Neural cell (in vitro differentiated cells): ENCODE data around the gene KCNJ10. TPM values are rescaled to one million over a fixed set of nuclear protein-coding genes. Genes with fewer than 3 reads are reported as not detected.

Experiments used
- H2AFZ ChIP-seq: fragments of 200-600, 300-800 bp; sonication (generic), shearing (Covaris generic); 2 replicates; pipeline ENCODE4 v1.6.0; 2014; ENCODE audit warnings: low read depth, mild to moderate bottlenecking, antibody characterized with exemption, low read length, moderate library complexity
- H3F3A ChIP-seq: fragments of 200-600 bp; shearing (Covaris generic); 2 replicates; pipeline ENCODE4 v1.6.1; 2016; ENCODE audit warnings: mild to moderate bottlenecking, moderate library complexity, mixed read lengths, antibody characterized with exemption, low read length; ENCODE audit not compliant: insufficient read depth, poor library complexity, severe bottlenecking
- H3K27ac ChIP-seq: fragments of 200-600, 300-800 bp; sonication (generic), shearing (Covaris generic); 2 replicates; pipeline ENCODE4 v1.5.1; 2014; ENCODE audit warnings: mild to moderate bottlenecking, low read length, moderate library complexity
- H3K27me3 ChIP-seq: fragments of 300-800, 200-600 bp; sonication (generic), shearing (Covaris generic); 2 replicates; pipeline ENCODE4 v1.6.0; 2014; ENCODE audit warnings: mild to moderate bottlenecking, low read depth, low read length, moderate library complexity; ENCODE audit not compliant: insufficient read depth
- H3K36me3 ChIP-seq: fragments of 300-800, 200-600 bp; sonication (generic), shearing (Covaris generic); 2 replicates; pipeline ENCODE4 v1.5.1; 2014; ENCODE audit warnings: mild to moderate bottlenecking, antibody characterized with exemption, low read length, moderate library complexity; ENCODE audit not compliant: insufficient read depth
- H3K4me2 ChIP-seq: fragments of 300-800, 200-600 bp; sonication (generic), shearing (Covaris generic); 2 replicates; pipeline ENCODE4 v1.6.0; 2014; ENCODE audit warnings: mild to moderate bottlenecking, low read length
- H3K4me3 ChIP-seq: fragments of 300-800, 200-600 bp; sonication (generic), shearing (Covaris generic); 2 replicates; pipeline ENCODE4 v1.5.1; 2014; ENCODE audit warnings: mild to moderate bottlenecking, low read length, moderate library complexity
- H3K79me2 ChIP-seq: fragments of 200-600 bp; shearing (Covaris generic); replicated peaks from 2 replicates; pipeline ENCODE4 v1.6.0; 2014; ENCODE audit warnings: mild to moderate bottlenecking, low read length, moderate library complexity; ENCODE audit not compliant: insufficient read depth
- H3K9ac ChIP-seq: fragments of 300-800, 200-600 bp; sonication (generic), shearing (Covaris generic); 2 replicates; pipeline ENCODE4 v1.6.1; 2016; ENCODE audit warnings: mild to moderate bottlenecking, low read length, mixed read lengths
- H3K9me2 ChIP-seq: fragments of 200-600 bp; shearing (Covaris generic); 2 replicates; pipeline ENCODE4 v1.6.1; 2016; ENCODE audit warnings: mild to moderate bottlenecking, low read length, mixed read lengths; ENCODE audit not compliant: insufficient read depth
- H3K9me3 ChIP-seq: fragments of 200-600, 300-800 bp; sonication (generic), shearing (Covaris generic); 2 replicates; pipeline ENCODE4 v1.6.1; 2016; ENCODE audit warnings: mild to moderate bottlenecking, mixed run types, low read length, moderate library complexity, mixed read lengths
- H4K20me1 ChIP-seq: fragments of 200-600 bp; shearing (Covaris generic); 2 replicates; pipeline ENCODE4 v1.6.1; 2016; ENCODE audit warnings: mild to moderate bottlenecking, mixed run types; ENCODE audit not compliant: insufficient read depth
- CTCF ChIP-seq: fragments of 450-650 bp; IDR thresholded peaks from 2 replicates; pipeline ENCODE4 v1.5.1; 2014; ENCODE audit warnings: antibody characterized with exemption, mild to moderate bottlenecking, moderate library complexity; ENCODE audit not compliant: poor library complexity, severe bottlenecking
- EP300 ChIP-seq: fragments of 450-650 bp; conservative IDR thresholded peaks from 2 replicates; pipeline ENCODE4 v1.6.1; 2014; ENCODE audit warnings: antibody characterized with exemption, mild to moderate bottlenecking, moderate library complexity; ENCODE audit not compliant: poor library complexity, severe bottlenecking
- EZH2 ChIP-seq: fragments of 200-600, 300-800 bp; shearing (Covaris generic), sonication (generic); IDR thresholded peaks from 2 replicates; pipeline ENCODE4 v1.6.1; 2014; ENCODE audit warnings: antibody characterized with exemption, low read length, borderline replicate concordance, mild to moderate bottlenecking; ENCODE audit not compliant: insufficient read depth, poor library complexity, severe bottlenecking
- MXI1 ChIP-seq: fragments of 450-650 bp; conservative IDR thresholded peaks from 2 replicates; pipeline ENCODE4 v1.6.1; 2014; ENCODE audit warnings: antibody characterized with exemption, mild to moderate bottlenecking; ENCODE audit not compliant: poor library complexity, severe bottlenecking
- POLR2AphosphoS5 ChIP-seq: IDR thresholded peaks from 2 replicates; pipeline ENCODE4 v1.6.1; 2012
- RAD21 ChIP-seq: fragments of 450-650 bp; conservative IDR thresholded peaks from 2 replicates; pipeline ENCODE4 v1.6.1; 2014; ENCODE audit warnings: antibody characterized with exemption, mild to moderate bottlenecking, moderate library complexity
- REST ChIP-seq: IDR thresholded peaks from 2 replicates; pipeline ENCODE4 v1.6.1; 2012; ENCODE audit warnings: borderline replicate concordance
- SMC3 ChIP-seq: fragments of 450-650 bp; conservative IDR thresholded peaks from 2 replicates; pipeline ENCODE4 v1.6.1; 2014; ENCODE audit warnings: antibody characterized with exemption, mild to moderate bottlenecking, moderate library complexity; ENCODE audit not compliant: poor library complexity
- TAF1 ChIP-seq: IDR thresholded peaks from 2 replicates; pipeline ENCODE4 v1.6.1; 2012; ENCODE audit warnings: low read depth
- polyA plus RNA-seq: library from polyadenylated mRNA; depleted of rRNA; stranded (reverse); fragments of >200 nt; gene quantifications from 2 replicates; pipeline ENCODE4 v1.2.3, GENCODE V29; 2014

Gene KCNJ10
- polyA plus RNA-seq, 1 donor from 2014 or later, result not detected

GRCh38 chr1:160081261-160081936 lies 11.4 kb upstream of the KCNJ10 start, which contains the start of gene KCNJ9:
Gene KCNJ9 (plus strand): TSS chr1:160081538. CDS start chr1:160084031, 2,493 bp downstream.
- TF ChIP-seq REST, result peak; percentile 74
- TF ChIP-seq CTCF, result no peak
- no peak for TF ChIP-seq TAF1
- TF ChIP-seq RAD21, result peak; percentile 9
- peak; percentile 37 for TF ChIP-seq MXI1
- peak; percentile 52 for TF ChIP-seq EP300
- TF ChIP-seq POLR2AphosphoS5, result no peak
- no peak for TF ChIP-seq EZH2
- TF ChIP-seq SMC3, result no peak
- H3K4me3 ChIP-seq, result peak within 1 kb of the TSS; percentile 63
- H3K4me2 ChIP-seq, result peak within 1 kb of the TSS; percentile 47
- peak within 1 kb of the TSS; percentile 15 for H2AFZ ChIP-seq
- peaks cover 7% of the 10 kb centered on the region for H3K27me3 ChIP-seq
- no peaks in the 10 kb centered on the region for H3K36me3 ChIP-seq
- peak within 1 kb of the TSS; percentile 52 for H3K9ac ChIP-seq
- H3K27ac ChIP-seq, result peak within 1 kb of the TSS; percentile 70
- no peaks in the 10 kb centered on the region for H3K79me2 ChIP-seq
- no peaks in the 10 kb centered on the region for H3K9me2 ChIP-seq
- no peaks in the 10 kb centered on the region for H3F3A ChIP-seq
- no peaks in the 10 kb centered on the region for H4K20me1 ChIP-seq
- no peaks in the 10 kb centered on the region for H3K9me3 ChIP-seq

GRCh38 chr1:160080381-160081100 lies 10.6 kb upstream of the KCNJ10 start:
- Histone ChIP-seq H3K4me3 (peak overlapping the region; percentile 63), H3F3A (no peaks in the 10 kb centered on the region), H3K4me2 (peak overlapping the region; percentile 47), H3K27me3 (peaks cover 7% of the 10 kb centered on the region), H3K79me2 (no peaks in the 10 kb centered on the region), H3K9ac (peak overlapping the region; percentile 52), H3K9me3 (no peaks in the 10 kb centered on the region), H4K20me1 (no peaks in the 10 kb centered on the region), H3K27ac (peak overlapping the region; percentile 70), H2AFZ (peak overlapping the region; percentile 15), H3K9me2 (no peaks in the 10 kb centered on the region), H3K36me3 (no peaks in the 10 kb centered on the region)
- no peak for TF ChIP-seq CTCF
- no peak for TF ChIP-seq EZH2
- TF ChIP-seq POLR2AphosphoS5, result no peak
